Osteocyte (in vitro differentiated cells): ENCODE measurements around the gene PXN. TPM values are rescaled to one million over a fixed set of nuclear protein-coding genes. Genes with fewer than 3 reads are reported as not detected.

ENCODE experiments used
- DNase-seq: peaks from one replicate; pipeline ENCODE4 v3.0.0; 2021; ENCODE audit warnings: mixed read lengths; ENCODE audit not compliant: unreplicated experiment; ENCODE audit errors: extremely low spot score
- H3K27ac Mint-ChIP-seq: one replicate; pipeline ENCODE4 v1.8.0; 2021; ENCODE audit warnings: mild to moderate bottlenecking, mixed read lengths; ENCODE audit not compliant: unreplicated experiment
- H3K27me3 Mint-ChIP-seq: one replicate; pipeline ENCODE4 v1.8.0; 2021; ENCODE audit warnings: mixed read lengths; ENCODE audit not compliant: unreplicated experiment
- H3K36me3 Mint-ChIP-seq: one replicate; pipeline ENCODE4 v1.8.0; 2021; ENCODE audit warnings: mixed read lengths; ENCODE audit not compliant: unreplicated experiment
- H3K4me1 Mint-ChIP-seq: one replicate; pipeline ENCODE4 v1.8.0; 2021; ENCODE audit warnings: mixed read lengths; ENCODE audit not compliant: unreplicated experiment
- H3K4me3 Mint-ChIP-seq: one replicate; pipeline ENCODE4 v1.8.0; 2021; ENCODE audit warnings: mild to moderate bottlenecking, moderate library complexity, mixed read lengths; ENCODE audit not compliant: unreplicated experiment
- H3K9me3 Mint-ChIP-seq: one replicate; pipeline ENCODE4 v1.8.0; 2021; ENCODE audit warnings: mixed read lengths; ENCODE audit not compliant: unreplicated experiment
- CTCF ChIP-seq: fragments of 200-600 bp; sonication (generic); IDR thresholded peaks from 2 replicates; pipeline ENCODE4 v1.5.0; 2021; ENCODE audit warnings: antibody characterized with exemption, mild to moderate bottlenecking, moderate library complexity
- long read RNA-seq: library from polyadenylated mRNA; unstranded; transcript quantifications from one replicate; pipeline ENCODE4 v2.0.0, GENCODE V29; 2021
- total RNA-seq: library from RNA; stranded (reverse); gene quantifications from 2 replicates; pipeline ENCODE4 v1.2.1, GENCODE V29; 2021

PXN gene
- total RNA-seq = 76.7 and 79.9 TPM in 2 replicates
- long read RNA-seq, partial matches to known transcripts = 1 of 35 reads
- long read RNA-seq, other reads (novel, unspliced or antisense) = 34 of 35 reads

- Mint-ChIP-seq H3K9me3 (no peaks in the 10 kb centered on the region), H3K4me1 (peaks cover 37% of the 10 kb centered on the region), H3K4me3 (peak within 1 kb of the TSS; percentile 88), H3K27ac (peak within 1 kb of the TSS; percentile 64), H3K27me3 (no peaks in the 10 kb centered on the region), H3K36me3 (no peaks in the 10 kb centered on the region)
- TF ChIP-seq CTCF = peak; percentile 90
- peak; percentile 97 for DNase-seq
These were observed at the start of gene PXN for GRCh38 chr12:120265473-120266179. TSS of gene PXN (minus strand) at chr12:120265730. CDS start at chr12:120265629, 101 bp downstream.

- no peak for DNase-seq
- H3K27ac Mint-ChIP-seq = no peak overlapping the region
- no peaks in the 10 kb centered on the region for H3K9me3 Mint-ChIP-seq
- no peak overlapping the region for H3K4me3 Mint-ChIP-seq
- no peaks in the 10 kb centered on the region for H3K27me3 Mint-ChIP-seq
- TF ChIP-seq CTCF = peak; percentile 33
- no peaks in the 10 kb centered on the region for H3K36me3 Mint-ChIP-seq
- H3K4me1 Mint-ChIP-seq = peaks cover 9% of the 10 kb centered on the region
These were observed 48.7 kb upstream of the PXN start for GRCh38 chr12:120314220-120314619.

- H3K27ac Mint-ChIP-seq = peak within 1 kb of the TSS; percentile 95
- TF ChIP-seq CTCF = peak; percentile 90
- H3K36me3 Mint-ChIP-seq = no peaks in the 10 kb centered on the region
- H3K27me3 Mint-ChIP-seq = no peaks in the 10 kb centered on the region
- no peaks in the 10 kb centered on the region for H3K9me3 Mint-ChIP-seq
- H3K4me3 Mint-ChIP-seq = peak within 1 kb of the TSS; percentile 85
- peak; percentile 95 for DNase-seq
- H3K4me1 Mint-ChIP-seq = peaks cover 10% of the 10 kb centered on the region
These were observed 36.7 kb upstream of the PXN start, which contains the start of gene SIRT4 for GRCh38 chr12:120301962-120302815. TSS of gene SIRT4 (plus strand) at chr12:120302321. CDS start at chr12:120303562, 1,241 bp downstream.

GRCh38 chr12:120292661-120293531 lies 27.4 kb upstream of the PXN start, which contains the start of gene RNU4-1:
TSS of gene RNU4-1 (minus strand) at chr12:120293237.
- H3K27ac Mint-ChIP-seq = no peak within 1 kb of the TSS
- H3K9me3 Mint-ChIP-seq = no peaks in the 10 kb centered on the region

More at GRCh38 chr12:120292661-120293531, 27.4 kb upstream of the PXN start, which contains the start of gene RNU4-1:
- Mint-ChIP-seq H3K27me3 (no peaks in the 10 kb centered on the region), H3K4me1 (peaks cover 5% of the 10 kb centered on the region), H3K4me3 (no peak within 1 kb of the TSS), H3K36me3 (no peaks in the 10 kb centered on the region)
- TF ChIP-seq CTCF = no peak
- peak; percentile 89 for DNase-seq
